Epithelial cell of esophagus (primary cell): ENCODE results near the gene ISG20.

Experiments
- DNase-seq: peaks from one replicate; pipeline ENCODE4 v3.0.0; 2010; ENCODE audit warnings: low read depth
- H3K4me3 ChIP-seq: 2 replicates; pipeline ENCODE4 v1.5.1; 2011; ENCODE audit warnings: mild to moderate bottlenecking, low read length, control low read depth
- TF ChIP-seq, protein P1 (sequence below): IDR thresholded peaks from 2 replicates; pipeline ENCODE4 v1.5.1; 2011; ENCODE audit warnings: low read depth, mild to moderate bottlenecking, low read length, control low read depth, inconsistent platforms; ENCODE audit not compliant: insufficient read depth; ENCODE audit errors: missing control alignments

ISG20 gene

DNA sequence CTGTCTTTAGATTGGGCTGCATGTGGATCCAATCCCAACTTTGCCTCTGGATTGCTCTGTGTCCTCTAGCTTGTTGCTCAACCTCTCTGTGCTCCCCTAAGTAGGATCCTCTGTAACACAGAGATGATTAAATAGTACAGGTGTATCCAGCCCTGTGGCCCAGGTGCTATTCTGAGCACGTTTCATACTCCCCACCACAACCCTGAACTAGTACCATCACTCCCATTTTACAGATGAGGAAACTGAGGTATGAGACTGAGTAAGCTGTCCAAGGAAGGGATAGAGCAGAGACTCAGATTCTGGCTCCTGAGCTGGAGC, 7.2 kb downstream of the ISG20 start:
- DNase-seq, result no peak
- H3K4me3 ChIP-seq, result no peak overlapping the region
- TF ChIP-seq, protein P1, sequence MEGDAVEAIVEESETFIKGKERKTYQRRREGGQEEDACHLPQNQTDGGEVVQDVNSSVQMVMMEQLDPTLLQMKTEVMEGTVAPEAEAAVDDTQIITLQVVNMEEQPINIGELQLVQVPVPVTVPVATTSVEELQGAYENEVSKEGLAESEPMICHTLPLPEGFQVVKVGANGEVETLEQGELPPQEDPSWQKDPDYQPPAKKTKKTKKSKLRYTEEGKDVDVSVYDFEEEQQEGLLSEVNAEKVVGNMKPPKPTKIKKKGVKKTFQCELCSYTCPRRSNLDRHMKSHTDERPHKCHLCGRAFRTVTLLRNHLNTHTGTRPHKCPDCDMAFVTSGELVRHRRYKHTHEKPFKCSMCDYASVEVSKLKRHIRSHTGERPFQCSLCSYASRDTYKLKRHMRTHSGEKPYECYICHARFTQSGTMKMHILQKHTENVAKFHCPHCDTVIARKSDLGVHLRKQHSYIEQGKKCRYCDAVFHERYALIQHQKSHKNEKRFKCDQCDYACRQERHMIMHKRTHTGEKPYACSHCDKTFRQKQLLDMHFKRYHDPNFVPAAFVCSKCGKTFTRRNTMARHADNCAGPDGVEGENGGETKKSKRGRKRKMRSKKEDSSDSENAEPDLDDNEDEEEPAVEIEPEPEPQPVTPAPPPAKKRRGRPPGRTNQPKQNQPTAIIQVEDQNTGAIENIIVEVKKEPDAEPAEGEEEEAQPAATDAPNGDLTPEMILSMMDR, result no peak

DNA sequence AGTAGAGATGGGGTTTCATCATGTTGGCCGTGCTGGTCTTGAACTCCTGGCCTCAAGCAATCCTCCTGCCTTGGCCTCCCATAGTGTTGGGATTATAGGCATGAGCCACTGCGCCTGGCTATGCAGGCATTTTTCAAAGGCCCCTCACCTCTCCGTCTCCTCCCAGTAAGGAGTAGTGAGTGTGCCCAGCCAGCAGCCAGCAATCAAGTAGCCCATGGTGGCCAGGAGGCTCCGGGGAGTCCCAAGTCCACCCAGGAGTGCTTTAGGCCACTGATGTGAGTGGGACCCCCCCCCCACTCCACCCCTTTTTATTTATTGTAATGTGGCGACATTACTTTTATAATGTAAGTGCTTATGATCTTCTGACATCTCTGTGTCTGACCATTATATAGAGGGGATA, 8.1 kb downstream of the ISG20 start:
- TF ChIP-seq, protein P1, result no peak
- H3K4me3 ChIP-seq, result no peak overlapping the region
- no peak for DNase-seq

DNA sequence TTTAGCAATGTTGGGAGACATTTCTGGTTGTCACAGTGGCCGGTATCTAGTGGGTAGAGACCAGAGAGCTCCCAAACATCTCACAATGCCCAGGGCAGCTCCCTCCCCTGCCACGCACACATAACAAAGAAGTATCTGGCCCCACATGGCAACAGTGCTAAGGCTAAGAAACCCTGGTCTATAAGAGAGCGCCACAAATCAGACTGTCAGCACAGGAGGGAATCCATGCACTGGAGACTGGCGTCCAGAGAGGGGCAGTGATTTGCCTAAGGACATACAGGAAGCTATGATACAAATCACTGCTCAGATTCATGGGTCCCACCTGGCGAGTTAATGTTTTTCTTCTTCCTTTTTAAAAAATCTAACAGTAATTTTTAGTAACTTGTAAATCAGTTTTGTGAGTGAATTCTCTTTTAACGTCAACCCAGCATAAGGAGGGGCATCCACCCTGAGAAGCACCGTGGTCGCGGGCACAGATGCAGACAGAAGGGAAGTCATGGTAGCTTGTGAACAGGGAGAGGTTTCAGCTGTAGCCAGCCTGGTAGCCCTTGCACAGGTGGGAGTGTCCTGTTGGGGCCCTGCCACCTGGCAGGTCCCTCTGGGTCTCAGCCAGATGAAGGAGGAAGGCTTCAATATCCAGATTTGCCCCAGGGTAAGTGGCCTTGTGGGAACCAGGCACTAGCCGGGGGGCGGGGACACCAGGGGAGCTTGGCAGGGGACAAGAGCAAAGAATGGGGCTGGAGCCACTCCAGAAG, 8.7 kb downstream of the ISG20 start:
- TF ChIP-seq, protein P1, result no peak
- no peak for DNase-seq
- H3K4me3 ChIP-seq, result no peak overlapping the region

DNA sequence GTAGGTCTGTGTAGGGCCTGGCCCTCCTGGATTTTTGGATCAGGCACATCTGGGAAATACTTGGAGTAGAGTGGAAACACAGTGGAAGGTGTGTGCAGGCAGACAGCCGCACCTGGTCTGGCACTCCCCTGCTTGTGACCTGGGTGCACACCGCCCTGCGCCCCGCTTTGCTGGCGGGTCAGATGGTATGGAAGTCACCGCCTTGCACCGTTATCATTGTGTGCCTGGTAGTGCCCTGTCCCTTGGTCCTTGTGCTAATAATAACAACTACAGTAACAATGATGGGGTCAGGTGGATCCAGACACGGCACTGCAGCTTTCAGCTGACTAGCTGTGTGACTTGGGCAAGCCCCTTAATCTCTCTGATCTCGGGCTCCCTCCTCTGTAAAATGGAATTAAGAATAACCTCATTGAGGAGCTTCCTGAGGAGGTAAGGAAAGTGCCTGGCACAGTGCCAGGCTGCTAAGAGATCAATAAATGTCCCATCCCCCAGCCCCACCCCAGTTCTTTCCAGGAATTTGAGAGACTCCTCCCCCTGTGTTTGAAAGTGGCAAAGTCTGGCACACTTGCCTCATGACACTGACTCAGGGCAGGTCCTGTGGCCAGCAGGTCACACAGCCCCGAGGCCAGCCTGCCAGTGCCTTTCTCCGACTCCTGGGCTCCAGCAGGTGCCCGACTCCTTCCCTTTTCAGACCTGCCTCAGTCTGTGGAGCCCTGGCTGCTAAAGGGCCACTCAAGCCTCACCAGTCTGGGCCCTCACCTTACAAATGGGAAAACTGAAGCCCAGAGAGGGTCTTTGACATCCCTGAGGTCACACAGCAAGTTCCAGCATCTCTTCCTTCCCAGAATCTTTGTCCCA, 9.8 kb downstream of the ISG20 start:
- DNase-seq, result no peak
- TF ChIP-seq, protein P1, result no peak
- H3K4me3 ChIP-seq, result no peak overlapping the region

DNA sequence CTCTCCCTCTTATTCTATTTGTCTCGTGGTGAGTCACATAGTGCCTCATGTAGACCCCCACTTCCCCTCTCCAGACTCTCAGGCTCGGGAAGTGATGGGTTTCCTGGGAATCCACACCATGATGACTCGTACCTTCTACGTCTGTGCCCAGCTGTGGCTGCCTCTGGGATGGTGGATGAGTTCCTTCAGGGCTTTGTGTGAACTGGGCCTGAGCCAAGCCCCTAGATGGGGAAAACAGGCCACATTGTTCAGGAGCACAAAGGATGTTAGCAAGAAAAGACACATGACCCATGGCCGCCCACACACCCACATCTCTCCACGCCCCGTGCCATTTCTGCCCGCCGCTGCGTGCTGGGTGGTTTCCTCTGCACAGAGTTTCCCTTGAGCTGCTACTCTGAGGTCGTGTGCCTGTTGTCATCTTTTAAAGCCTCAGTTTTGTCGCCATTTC, 10.5 kb downstream of the ISG20 start:
- no peak overlapping the region for H3K4me3 ChIP-seq
- TF ChIP-seq, protein P1, result no peak
- DNase-seq, result peak; percentile 81

DNA sequence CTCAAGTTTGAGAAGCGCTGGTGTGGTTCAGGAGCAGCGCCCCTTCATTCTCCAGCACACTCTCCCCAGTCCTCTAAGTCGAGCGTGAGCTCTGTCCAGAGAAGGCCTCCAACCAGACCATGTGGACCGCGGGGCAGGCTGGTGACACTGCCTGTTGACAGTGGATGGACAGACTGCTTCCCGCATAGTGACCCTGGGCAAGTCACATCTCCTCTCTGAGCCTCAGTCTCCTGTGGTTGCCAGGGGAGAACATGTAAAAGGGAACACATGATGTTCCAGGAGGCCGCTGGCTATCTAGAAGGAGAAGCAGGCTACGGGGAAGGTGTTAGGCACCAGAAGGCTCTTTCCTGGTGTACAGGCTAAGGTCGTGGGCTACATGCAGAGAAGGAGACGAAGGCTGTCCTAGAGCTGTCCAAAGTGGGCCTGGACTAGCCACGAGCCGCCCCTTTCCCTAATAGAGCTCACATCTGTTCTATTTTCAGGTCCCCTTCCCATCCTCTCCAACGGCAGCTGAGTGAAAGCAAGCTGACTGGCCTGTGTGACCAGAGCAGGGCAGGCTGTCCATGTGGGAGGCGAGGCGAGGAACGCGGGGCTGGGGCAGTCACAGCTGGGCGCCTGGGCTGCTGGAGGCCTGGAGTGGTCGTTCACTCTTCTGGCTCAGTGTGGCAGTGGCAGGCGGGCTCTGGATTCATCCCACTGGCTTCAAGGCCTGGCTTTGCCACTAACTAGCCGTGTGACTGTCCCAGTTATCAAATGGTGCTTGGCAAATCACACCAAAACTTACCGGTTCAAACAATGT, 11.1 kb downstream of the ISG20 start:
- no peak for DNase-seq

More for the DNA sequence above, 11.1 kb downstream of the ISG20 start:
- TF ChIP-seq, protein P1, result no peak
- H3K4me3 ChIP-seq, result no peak overlapping the region
